GM23338 (cell line): ENCODE results near the gene SYNE1. TPM values are rescaled to one million over a fixed set of nuclear protein-coding genes. Genes with fewer than 3 reads are reported as not detected.

Source experiments
- ATAC-seq: fragments of 200-7000 bp; cut with Tn5 transposase; 3 replicates; pipeline ENCODE4 v1.9.1; 2020
- DNase-seq: peaks from one replicate; pipeline ENCODE4 v3.0.0-alpha.2; 2015; ENCODE audit warnings: low spot score
- H2AFZ ChIP-seq: fragments of 200-600 bp; sonication (generic); 2 replicates; pipeline ENCODE4 v1.8.0; 2016; ENCODE audit warnings: antibody characterized with exemption, mild to moderate bottlenecking, moderate library complexity
- H3F3A ChIP-seq: fragments of 200-600 bp; sonication (generic); replicated peaks from 2 replicates; pipeline ENCODE4 v1.8.0; 2017; ENCODE audit warnings: antibody characterized with exemption, mixed run types, low read depth
- H3K27ac ChIP-seq: fragments of 200-600 bp; sonication (generic); 2 replicates; pipeline ENCODE4 v1.6.1; 2016; ENCODE audit warnings: low read depth
- H3K27me3 ChIP-seq: fragments of 200-600 bp; sonication (generic); 2 replicates; pipeline ENCODE4 v1.8.0; 2016; ENCODE audit warnings: mild to moderate bottlenecking, mixed run types, moderate library complexity; ENCODE audit not compliant: insufficient read depth
- H3K36me3 ChIP-seq: fragments of 200-600 bp; sonication (generic); 2 replicates; pipeline ENCODE4 v1.8.0; 2016; ENCODE audit warnings: mild to moderate bottlenecking; ENCODE audit not compliant: insufficient read depth
- H3K4me1 ChIP-seq: fragments of 200-600 bp; sonication (generic); 2 replicates; pipeline ENCODE4 v1.8.0; 2016; ENCODE audit warnings: mild to moderate bottlenecking, moderate library complexity; ENCODE audit not compliant: insufficient read depth
- H3K4me2 ChIP-seq: fragments of 200-600 bp; sonication (generic); 2 replicates; pipeline ENCODE4 v1.7.1; 2017; ENCODE audit warnings: mixed run types
- H3K4me3 ChIP-seq: fragments of 200-600 bp; sonication (generic); 2 replicates; pipeline ENCODE4 v1.6.1; 2016; ENCODE audit warnings: mixed run types
- H3K79me2 ChIP-seq: fragments of 200-600 bp; sonication (generic); replicated peaks from 2 replicates; pipeline ENCODE4 v1.8.0; 2017; ENCODE audit warnings: mild to moderate bottlenecking; ENCODE audit not compliant: insufficient read depth
- H3K9me2 ChIP-seq: fragments of 200-600 bp; sonication (generic); 2 replicates; pipeline ENCODE4 v1.8.0; 2017; ENCODE audit not compliant: insufficient read depth
- H4K20me1 ChIP-seq: fragments of 200-600 bp; sonication (generic); replicated peaks from 2 replicates; pipeline ENCODE4 v1.8.0; 2017; ENCODE audit warnings: mild to moderate bottlenecking; ENCODE audit not compliant: insufficient read depth
- H3K27ac Mint-ChIP-seq: 2 replicates; pipeline ENCODE4 v1.8.0; 2020; ENCODE audit warnings: inconsistent platforms, mild to moderate bottlenecking, moderate library complexity, mixed read lengths
- H3K27me3 Mint-ChIP-seq: 3 replicates; pipeline ENCODE4 v1.8.0; 2022; ENCODE audit warnings: low read depth, mild to moderate bottlenecking, moderate library complexity, mixed read lengths, inconsistent platforms; ENCODE audit not compliant: insufficient read depth, poor library complexity
- H3K36me3 Mint-ChIP-seq: 3 replicates; pipeline ENCODE4 v1.8.0; 2021; ENCODE audit warnings: low read depth, mild to moderate bottlenecking, inconsistent platforms, moderate library complexity, mixed read lengths
- H3K4me1 Mint-ChIP-seq: 3 replicates; pipeline ENCODE4 v1.8.0; 2020; ENCODE audit warnings: mild to moderate bottlenecking, inconsistent platforms, mixed read lengths
- H3K4me3 Mint-ChIP-seq: 3 replicates; pipeline ENCODE4 v1.8.0; 2021; ENCODE audit warnings: moderate library complexity, mild to moderate bottlenecking, inconsistent platforms, mixed read lengths
- H3K9me3 Mint-ChIP-seq: 3 replicates; pipeline ENCODE4 v1.8.0; 2020; ENCODE audit warnings: moderate library complexity, mild to moderate bottlenecking, inconsistent platforms, mixed read lengths
- CREB1 ChIP-seq: fragments of 250-450 bp; sonication (Bioruptor Pico); IDR thresholded peaks from 2 replicates; pipeline ENCODE4 v1.5.0; 2020; ENCODE audit warnings: low read depth, mild to moderate bottlenecking, moderate library complexity
- EZH2 ChIP-seq: fragments of 200-600 bp; sonication (generic); IDR thresholded peaks from one replicate; pipeline ENCODE4 v1.8.0; 2017; ENCODE audit warnings: antibody characterized with exemption, mild to moderate bottlenecking, low read depth; ENCODE audit not compliant: unreplicated experiment
- EZH2phosphoT487 ChIP-seq: fragments of 200-600 bp; sonication (generic); IDR thresholded peaks from one replicate; pipeline ENCODE4 v1.8.1; 2018; ENCODE audit warnings: antibody characterized with exemption; ENCODE audit not compliant: unreplicated experiment
- JUNB ChIP-seq: IDR thresholded peaks from one replicate; pipeline ENCODE4 v1.6.1; 2016; ENCODE audit warnings: antibody characterized with exemption; ENCODE audit not compliant: unreplicated experiment
- NANOG ChIP-seq: IDR thresholded peaks from 2 replicates; pipeline ENCODE4 v1.6.1; 2016; ENCODE audit warnings: antibody characterized with exemption, borderline replicate concordance
- POLR2AphosphoS5 ChIP-seq: IDR thresholded peaks from 2 replicates; pipeline ENCODE4 v1.6.1; 2016; ENCODE audit warnings: antibody characterized with exemption, low read depth
- STAT1 ChIP-seq: IDR thresholded peaks from one replicate; pipeline ENCODE4 v1.6.1; 2016; ENCODE audit warnings: antibody characterized with exemption; ENCODE audit not compliant: unreplicated experiment
- ZNF114 ChIP-seq: fragments of 250-450 bp; sonication (Bioruptor Pico); IDR thresholded peaks from 2 replicates; pipeline ENCODE4 v1.5.0; 2020; ENCODE audit warnings: mild to moderate bottlenecking, moderate library complexity
- ZNF331 ChIP-seq: fragments of 250-450 bp; sonication (Bioruptor Pico); IDR thresholded peaks from 2 replicates; pipeline ENCODE4 v1.5.0; 2020; ENCODE audit warnings: low read depth, mild to moderate bottlenecking, moderate library complexity
- polyA plus RNA-seq: library from polyadenylated mRNA; unstranded; fragments of >200 nt; fragmentation: Nextera tagmentation; extraction: Ambion mirVana; gene quantifications from 2 replicates; pipeline ENCODE4 v1.2.1, GENCODE V29; 2016
- total RNA-seq: library from RNA; depleted of rRNA; stranded (reverse); fragments of >200 nt; shearing (Covaris generic); gene quantifications from 2 replicates; pipeline ENCODE4 v1.2.3, GENCODE V29; 2014
- TF ChIP-seq, protein P1 (sequence below), 2 experiments: fragments of 200-600 bp in 1 of 2; sonication (generic) in 1 of 2; conservative IDR thresholded peaks; 2 replicates each; pipeline versions ENCODE4 v1.5.1 to v1.6.1; 2016 to 2017; ENCODE audit warnings: antibody characterized with exemption in 2 of 2, low read depth in 2 of 2, mild to moderate bottlenecking in 2 of 2, moderate library complexity in 1 of 2
- TF ChIP-seq, protein P2 (sequence below): IDR thresholded peaks from one replicate; pipeline ENCODE4 v1.6.1; 2018; ENCODE audit warnings: antibody characterized with exemption; ENCODE audit not compliant: unreplicated experiment
- TF ChIP-seq, protein P3 (sequence below): fragments of 250-450 bp; sonication (Bioruptor Pico); IDR thresholded peaks from 2 replicates; pipeline ENCODE4 v1.5.0; 2020; ENCODE audit warnings: mild to moderate bottlenecking, moderate library complexity
- TF ChIP-seq, protein P4 (sequence below): IDR thresholded peaks from 2 replicates; pipeline ENCODE4 v1.6.1; 2016; ENCODE audit warnings: antibody characterized with exemption

Gene SYNE1
- total and polyA plus RNA-seq, 2 experiments from 2014 or later, result 3.9 to 13.6 TPM

DNA sequence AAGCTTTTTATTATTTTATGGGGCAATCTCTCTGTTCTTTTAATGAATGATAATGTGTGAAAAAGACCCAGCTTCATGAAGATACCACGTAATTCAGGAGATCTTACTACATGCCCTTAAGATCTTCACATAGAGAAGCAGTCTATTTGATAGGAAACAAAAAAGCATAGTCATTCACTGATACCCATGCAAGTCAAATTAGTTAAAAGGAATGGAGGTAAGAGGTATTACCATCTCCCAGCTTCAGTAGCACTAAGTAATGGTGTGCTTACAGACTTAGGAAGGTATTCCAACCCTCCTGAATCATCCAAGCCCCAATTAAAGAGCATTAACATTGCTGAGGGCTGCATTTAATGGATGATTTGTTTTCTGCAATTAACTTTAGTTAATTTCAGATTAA lies 364.7 kb downstream of the SYNE1 start:
- H3K4me2 ChIP-seq, result no peak overlapping the region
- H3K4me1 ChIP-seq, result peaks cover 5% of the 10 kb centered on the region; the same call in 1 of the 2 replicates
- H3K27ac ChIP-seq, result no peak overlapping the region
- no peaks in the 10 kb centered on the region for H3K36me3 ChIP-seq
- no peaks in the 10 kb centered on the region for H3K27me3 ChIP-seq
- H3F3A ChIP-seq, result no peaks in the 10 kb centered on the region
- DNase-seq (no peak), ATAC-seq (no peak)
- H2AFZ ChIP-seq, result no peak overlapping the region
- H3K9me2 ChIP-seq, result no peaks in the 10 kb centered on the region
- H3K4me3 Mint-ChIP-seq, result no peak overlapping the region
- no peak overlapping the region for H3K27ac Mint-ChIP-seq
- no peaks in the 10 kb centered on the region for H3K27me3 Mint-ChIP-seq
- no peak overlapping the region for H3K4me3 ChIP-seq
- H4K20me1 ChIP-seq, result no peaks in the 10 kb centered on the region
- H3K36me3 Mint-ChIP-seq, result no peaks in the 10 kb centered on the region
- peaks cover 14% of the 10 kb centered on the region for H3K4me1 Mint-ChIP-seq
- H3K79me2 ChIP-seq, result no peaks in the 10 kb centered on the region
- TF ChIP-seq EZH2 (no peak), STAT1 (no peak), POLR2AphosphoS5 (no peak), ZNF114 (CRISPR knock-in tag) (no peak), ZNF331 (no peak), JUNB (no peak), CREB1 (no peak), NANOG (no peak), EZH2phosphoT487 (no peak)
- TF ChIP-seq, protein P1, sequence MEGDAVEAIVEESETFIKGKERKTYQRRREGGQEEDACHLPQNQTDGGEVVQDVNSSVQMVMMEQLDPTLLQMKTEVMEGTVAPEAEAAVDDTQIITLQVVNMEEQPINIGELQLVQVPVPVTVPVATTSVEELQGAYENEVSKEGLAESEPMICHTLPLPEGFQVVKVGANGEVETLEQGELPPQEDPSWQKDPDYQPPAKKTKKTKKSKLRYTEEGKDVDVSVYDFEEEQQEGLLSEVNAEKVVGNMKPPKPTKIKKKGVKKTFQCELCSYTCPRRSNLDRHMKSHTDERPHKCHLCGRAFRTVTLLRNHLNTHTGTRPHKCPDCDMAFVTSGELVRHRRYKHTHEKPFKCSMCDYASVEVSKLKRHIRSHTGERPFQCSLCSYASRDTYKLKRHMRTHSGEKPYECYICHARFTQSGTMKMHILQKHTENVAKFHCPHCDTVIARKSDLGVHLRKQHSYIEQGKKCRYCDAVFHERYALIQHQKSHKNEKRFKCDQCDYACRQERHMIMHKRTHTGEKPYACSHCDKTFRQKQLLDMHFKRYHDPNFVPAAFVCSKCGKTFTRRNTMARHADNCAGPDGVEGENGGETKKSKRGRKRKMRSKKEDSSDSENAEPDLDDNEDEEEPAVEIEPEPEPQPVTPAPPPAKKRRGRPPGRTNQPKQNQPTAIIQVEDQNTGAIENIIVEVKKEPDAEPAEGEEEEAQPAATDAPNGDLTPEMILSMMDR (conservative IDR thresholded peaks at IDR 0.05; ENCODE audit: low read depth in 2 of 2), result no peak
- TF ChIP-seq, protein P2, sequence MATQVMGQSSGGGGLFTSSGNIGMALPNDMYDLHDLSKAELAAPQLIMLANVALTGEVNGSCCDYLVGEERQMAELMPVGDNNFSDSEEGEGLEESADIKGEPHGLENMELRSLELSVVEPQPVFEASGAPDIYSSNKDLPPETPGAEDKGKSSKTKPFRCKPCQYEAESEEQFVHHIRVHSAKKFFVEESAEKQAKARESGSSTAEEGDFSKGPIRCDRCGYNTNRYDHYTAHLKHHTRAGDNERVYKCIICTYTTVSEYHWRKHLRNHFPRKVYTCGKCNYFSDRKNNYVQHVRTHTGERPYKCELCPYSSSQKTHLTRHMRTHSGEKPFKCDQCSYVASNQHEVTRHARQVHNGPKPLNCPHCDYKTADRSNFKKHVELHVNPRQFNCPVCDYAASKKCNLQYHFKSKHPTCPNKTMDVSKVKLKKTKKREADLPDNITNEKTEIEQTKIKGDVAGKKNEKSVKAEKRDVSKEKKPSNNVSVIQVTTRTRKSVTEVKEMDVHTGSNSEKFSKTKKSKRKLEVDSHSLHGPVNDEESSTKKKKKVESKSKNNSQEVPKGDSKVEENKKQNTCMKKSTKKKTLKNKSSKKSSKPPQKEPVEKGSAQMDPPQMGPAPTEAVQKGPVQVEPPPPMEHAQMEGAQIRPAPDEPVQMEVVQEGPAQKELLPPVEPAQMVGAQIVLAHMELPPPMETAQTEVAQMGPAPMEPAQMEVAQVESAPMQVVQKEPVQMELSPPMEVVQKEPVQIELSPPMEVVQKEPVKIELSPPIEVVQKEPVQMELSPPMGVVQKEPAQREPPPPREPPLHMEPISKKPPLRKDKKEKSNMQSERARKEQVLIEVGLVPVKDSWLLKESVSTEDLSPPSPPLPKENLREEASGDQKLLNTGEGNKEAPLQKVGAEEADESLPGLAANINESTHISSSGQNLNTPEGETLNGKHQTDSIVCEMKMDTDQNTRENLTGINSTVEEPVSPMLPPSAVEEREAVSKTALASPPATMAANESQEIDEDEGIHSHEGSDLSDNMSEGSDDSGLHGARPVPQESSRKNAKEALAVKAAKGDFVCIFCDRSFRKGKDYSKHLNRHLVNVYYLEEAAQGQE, result no peak
- TF ChIP-seq, protein P3, sequence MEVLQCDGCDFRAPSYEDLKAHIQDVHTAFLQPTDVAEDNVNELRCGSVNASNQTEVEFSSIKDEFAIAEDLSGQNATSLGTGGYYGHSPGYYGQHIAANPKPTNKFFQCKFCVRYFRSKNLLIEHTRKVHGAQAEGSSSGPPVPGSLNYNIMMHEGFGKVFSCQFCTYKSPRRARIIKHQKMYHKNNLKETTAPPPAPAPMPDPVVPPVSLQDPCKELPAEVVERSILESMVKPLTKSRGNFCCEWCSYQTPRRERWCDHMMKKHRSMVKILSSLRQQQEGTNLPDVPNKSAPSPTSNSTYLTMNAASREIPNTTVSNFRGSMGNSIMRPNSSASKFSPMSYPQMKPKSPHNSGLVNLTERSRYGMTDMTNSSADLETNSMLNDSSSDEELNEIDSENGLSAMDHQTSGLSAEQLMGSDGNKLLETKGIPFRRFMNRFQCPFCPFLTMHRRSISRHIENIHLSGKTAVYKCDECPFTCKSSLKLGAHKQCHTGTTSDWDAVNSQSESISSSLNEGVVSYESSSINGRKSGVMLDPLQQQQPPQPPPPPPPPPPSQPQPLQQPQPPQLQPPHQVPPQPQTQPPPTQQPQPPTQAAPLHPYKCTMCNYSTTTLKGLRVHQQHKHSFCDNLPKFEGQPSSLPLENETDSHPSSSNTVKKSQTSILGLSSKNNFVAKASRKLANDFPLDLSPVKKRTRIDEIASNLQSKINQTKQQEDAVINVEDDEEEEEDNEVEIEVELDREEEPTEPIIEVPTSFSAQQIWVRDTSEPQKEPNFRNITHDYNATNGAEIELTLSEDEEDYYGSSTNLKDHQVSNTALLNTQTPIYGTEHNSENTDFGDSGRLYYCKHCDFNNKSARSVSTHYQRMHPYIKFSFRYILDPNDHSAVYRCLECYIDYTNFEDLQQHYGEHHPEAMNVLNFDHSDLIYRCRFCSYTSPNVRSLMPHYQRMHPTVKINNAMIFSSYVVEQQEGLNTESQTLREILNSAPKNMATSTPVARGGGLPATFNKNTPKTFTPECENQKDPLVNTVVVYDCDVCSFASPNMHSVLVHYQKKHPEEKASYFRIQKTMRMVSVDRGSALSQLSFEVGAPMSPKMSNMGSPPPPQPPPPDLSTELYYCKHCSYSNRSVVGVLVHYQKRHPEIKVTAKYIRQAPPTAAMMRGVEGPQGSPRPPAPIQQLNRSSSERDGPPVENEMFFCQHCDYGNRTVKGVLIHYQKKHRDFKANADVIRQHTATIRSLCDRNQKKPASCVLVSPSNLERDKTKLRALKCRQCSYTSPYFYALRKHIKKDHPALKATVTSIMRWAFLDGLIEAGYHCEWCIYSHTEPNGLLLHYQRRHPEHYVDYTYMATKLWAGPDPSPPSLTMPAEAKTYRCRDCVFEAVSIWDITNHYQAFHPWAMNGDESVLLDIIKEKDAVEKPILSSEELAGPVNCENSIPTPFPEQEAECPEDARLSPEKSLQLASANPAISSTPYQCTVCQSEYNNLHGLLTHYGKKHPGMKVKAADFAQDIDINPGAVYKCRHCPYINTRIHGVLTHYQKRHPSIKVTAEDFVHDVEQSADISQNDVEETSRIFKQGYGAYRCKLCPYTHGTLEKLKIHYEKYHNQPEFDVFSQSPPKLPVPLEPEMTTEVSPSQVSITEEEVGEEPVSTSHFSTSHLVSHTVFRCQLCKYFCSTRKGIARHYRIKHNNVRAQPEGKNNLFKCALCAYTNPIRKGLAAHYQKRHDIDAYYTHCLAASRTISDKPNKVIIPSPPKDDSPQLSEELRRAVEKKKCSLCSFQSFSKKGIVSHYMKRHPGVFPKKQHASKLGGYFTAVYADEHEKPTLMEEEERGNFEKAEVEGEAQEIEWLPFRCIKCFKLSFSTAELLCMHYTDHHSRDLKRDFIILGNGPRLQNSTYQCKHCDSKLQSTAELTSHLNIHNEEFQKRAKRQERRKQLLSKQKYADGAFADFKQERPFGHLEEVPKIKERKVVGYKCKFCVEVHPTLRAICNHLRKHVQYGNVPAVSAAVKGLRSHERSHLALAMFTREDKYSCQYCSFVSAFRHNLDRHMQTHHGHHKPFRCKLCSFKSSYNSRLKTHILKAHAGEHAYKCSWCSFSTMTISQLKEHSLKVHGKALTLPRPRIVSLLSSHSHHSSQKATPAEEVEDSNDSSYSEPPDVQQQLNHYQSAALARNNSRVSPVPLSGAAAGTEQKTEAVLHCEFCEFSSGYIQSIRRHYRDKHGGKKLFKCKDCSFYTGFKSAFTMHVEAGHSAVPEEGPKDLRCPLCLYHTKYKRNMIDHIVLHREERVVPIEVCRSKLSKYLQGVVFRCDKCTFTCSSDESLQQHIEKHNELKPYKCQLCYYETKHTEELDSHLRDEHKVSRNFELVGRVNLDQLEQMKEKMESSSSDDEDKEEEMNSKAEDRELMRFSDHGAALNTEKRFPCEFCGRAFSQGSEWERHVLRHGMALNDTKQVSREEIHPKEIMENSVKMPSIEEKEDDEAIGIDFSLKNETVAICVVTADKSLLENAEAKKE, result no peak
- TF ChIP-seq, protein P4, sequence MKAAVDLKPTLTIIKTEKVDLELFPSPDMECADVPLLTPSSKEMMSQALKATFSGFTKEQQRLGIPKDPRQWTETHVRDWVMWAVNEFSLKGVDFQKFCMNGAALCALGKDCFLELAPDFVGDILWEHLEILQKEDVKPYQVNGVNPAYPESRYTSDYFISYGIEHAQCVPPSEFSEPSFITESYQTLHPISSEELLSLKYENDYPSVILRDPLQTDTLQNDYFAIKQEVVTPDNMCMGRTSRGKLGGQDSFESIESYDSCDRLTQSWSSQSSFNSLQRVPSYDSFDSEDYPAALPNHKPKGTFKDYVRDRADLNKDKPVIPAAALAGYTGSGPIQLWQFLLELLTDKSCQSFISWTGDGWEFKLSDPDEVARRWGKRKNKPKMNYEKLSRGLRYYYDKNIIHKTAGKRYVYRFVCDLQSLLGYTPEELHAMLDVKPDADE, result no peak
- H3K9me3 Mint-ChIP-seq, result no peaks in the 10 kb centered on the region
